Endothelial cell of hepatic sinusoid (primary cell): ENCODE measurements around the gene OR2T35.
"Not testable (repeated sequence)": the region's sequence is repeated elsewhere in the genome, so short reads cannot be mapped to it uniquely, and the experiment has no call there.

Source experiments
- in situ Hi-C: cut with HindIII; loops from 2 replicates; pipeline ENCODE4 v1.10.0; 2017; ENCODE audit warnings: low sequenced_read_pairs

Gene OR2T35

DNA sequence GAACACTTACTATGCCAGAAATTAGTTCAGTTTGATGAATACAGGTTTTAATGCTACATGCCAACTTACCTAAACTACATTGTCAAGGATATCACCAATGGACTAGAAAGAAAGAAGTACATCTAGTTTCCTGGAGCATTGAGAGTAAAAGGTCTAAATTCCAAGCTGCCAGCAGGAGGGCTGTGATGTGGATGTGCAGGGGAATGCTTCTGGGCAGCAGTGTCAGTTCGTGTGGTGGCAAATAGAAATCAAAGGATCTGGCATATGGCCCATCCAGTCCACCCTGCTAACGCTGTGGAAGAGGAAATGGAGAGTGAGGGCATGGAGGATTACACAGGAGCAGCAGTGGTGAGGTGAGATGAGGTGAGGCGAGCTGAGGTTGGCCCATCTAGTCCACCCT lies at the start of gene OR2T35:
TSS of gene OR2T35 (minus strand) at position 101 of the 400 bp plus-strand sequence. CDS start 6,020 bp downstream, outside the sequence.
- in situ Hi-C loops = not testable (repeated sequence)

DNA sequence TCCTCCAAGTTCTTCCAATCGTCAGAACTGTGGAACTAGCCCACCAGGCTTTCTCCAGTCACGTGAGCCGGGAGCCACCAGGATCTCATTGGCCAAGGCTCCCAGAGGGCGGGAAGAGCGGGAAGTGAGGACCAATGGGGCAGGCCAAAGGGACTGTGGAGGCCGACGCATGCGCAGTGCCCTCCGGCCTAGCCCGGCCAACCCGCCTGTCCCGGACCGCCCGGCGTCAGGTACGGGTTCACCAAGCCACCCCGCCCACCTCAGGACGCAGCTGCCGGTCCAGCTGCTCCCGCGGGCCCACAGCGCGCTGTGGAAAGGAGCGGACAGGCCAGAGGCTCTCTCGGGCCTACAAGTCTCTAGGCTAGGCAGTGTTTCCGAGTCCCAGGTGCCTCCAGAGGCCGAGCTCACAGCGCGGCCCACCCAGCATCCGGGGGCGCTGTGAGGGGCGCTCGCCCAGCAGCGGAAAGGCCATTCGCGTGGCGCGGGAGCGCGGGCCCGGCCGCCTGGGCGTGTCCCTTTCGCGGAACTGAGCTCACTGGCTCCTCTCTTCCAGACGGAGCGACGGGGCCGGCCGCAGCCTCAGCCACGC lies 46.6 kb upstream of the OR2T35 start:
- in situ Hi-C loops = no loop called here

GRCh38 chr1:248688527-248689298 lies 43.6 kb upstream of the OR2T35 start:
- in situ Hi-C loops = no loop called here

DNA sequence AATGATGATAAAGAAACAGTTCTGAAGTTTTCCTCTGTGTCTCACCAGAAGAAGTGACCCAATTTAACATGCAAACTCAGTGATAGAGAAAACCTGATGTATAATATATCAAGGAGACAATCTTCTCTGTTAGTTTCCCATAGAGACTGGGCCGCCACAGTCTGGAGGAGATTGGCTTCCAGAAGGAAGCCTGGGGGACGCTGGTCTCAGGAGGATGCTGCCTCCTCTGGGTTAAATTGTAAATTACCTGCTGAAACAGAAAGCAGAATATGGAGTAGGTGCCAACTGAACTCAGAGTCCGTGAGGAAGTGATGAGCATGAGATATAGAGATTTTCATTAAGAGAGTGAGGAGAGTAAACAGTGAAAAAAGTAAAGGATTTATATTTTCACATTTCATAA lies 41.7 kb upstream of the OR2T35 start:
- in situ Hi-C loops = no loop called here

GRCh38 chr1:248681651-248682050 lies 36.6 kb upstream of the OR2T35 start:
- in situ Hi-C loops = no loop called here

DNA sequence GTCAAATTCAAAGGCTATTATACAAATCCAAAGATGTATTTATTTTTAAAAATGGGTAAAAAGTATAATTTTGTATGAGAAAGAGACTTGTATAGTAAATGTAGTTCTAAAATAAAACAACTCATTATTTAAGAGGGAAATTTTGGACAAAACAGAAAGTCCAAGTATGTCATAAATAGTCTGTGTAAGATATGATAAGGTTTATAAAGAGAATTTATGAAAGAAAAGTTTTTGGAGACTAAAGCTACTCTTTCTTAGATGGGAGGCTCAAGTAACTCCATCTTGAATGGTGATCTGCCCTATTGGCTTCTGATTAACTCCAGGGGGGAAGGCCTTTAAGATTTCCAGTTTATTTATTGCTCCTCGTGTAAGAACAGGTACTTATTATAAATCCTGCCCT lies 24.9 kb upstream of the OR2T35 start:
- in situ Hi-C loops = no loop called here

GRCh38 chr1:248663453-248664328 lies 18.6 kb upstream of the OR2T35 start:
- in situ Hi-C loops = not testable (repeated sequence)

- in situ Hi-C loops = not testable (repeated sequence)
Observed at GRCh38 chr1:248656797-248657196, 11.7 kb upstream of the OR2T35 start.

- in situ Hi-C loops = not testable (repeated sequence)
Observed at GRCh38 chr1:248655354-248655753, 10.3 kb upstream of the OR2T35 start, which contains the start of gene OR2T27. Gene OR2T27, minus strand, starts transcription at chr1:248655528. Its CDS starts 4,644 bp downstream, at chr1:248650884.

- in situ Hi-C loops = not testable (repeated sequence)
Observed at GRCh38 chr1:248648770-248649536, 3.9 kb upstream of the OR2T35 start.

DNA sequence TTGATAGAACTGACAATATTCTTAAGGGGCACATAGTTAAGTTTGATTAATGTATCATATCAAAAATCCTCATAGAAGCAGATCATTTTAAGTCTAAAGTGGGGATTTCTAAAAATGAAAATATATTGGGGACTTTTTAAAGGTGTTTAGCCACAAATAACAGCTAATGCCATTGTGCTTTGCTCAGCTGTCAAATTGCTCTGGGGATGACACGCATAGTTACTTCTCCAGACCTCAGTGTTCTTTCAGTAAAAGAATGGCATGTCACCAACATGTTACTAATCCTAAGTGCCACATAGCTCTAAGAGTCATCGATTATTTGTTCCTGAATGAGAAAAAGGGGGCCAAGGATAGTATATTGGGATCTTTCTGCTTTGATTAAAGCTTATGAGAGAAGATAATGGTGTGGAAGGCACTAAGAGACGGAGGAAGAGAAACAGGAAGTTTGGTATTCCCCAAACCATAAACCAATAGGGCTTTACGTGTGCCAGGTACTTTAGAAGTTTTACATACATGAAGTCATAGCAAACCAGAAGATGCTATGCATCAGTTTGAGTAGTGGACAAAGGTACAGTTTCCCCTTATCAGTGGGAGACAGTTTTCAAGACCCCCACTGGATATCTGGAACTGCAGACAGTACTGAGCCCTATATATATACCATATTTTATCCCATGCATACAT lies 2.0 kb downstream of the OR2T35 start:
- in situ Hi-C loops = not testable (repeated sequence)

GRCh38 chr1:248641583-248641982 lies 3.5 kb downstream of the OR2T35 start:
- in situ Hi-C loops = not testable (repeated sequence)

- in situ Hi-C loops = not testable (repeated sequence)
Observed at GRCh38 chr1:248640906-248641305, 4.2 kb downstream of the OR2T35 start.

- in situ Hi-C loops = not testable (repeated sequence)
Observed at GRCh38 chr1:248639652-248640051, 5.4 kb downstream of the OR2T35 start.

DNA sequence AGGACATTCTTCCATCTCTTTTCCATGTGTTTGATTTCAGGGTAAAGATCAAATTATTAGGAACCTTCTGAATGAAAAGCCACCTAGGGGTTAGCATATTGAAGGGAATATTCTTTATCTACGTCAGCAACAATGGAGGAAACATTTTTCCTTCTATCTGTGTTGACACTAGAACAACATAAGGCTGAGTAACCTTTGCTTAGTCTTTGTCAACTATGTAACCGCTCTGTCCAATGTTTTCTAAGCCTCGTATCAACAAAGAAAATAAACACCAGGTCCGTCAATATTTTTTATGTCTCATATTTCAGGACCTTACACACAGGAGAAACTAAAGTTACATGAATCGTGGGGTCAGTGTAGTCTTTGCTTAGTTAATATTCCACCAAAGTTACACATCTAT lies 8.5 kb downstream of the OR2T35 start:
- in situ Hi-C loops = not testable (repeated sequence)

DNA sequence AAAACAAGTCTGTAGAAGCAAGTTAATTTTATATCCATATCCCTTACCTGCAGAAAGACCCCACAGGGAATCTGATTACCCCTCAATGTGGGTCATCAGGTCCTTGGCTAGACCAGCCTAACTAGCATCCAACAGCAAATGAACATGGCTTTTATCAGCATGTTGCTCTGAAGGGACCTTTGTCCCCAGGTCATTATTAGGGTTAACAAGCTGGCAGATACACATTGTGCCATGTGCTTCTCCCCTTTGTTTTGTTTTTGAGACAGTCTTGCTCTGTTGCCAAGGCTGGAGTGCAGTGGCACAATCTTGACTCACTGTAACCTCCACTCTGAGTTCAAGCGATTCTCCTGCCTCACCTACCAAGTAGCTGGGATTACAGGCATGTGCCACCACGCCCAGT lies 10.1 kb downstream of the OR2T35 start, which contains the start of gene OR2T11:
TSS of gene OR2T11 (minus strand) at position 101 of the 400 bp plus-strand sequence. CDS start 7,963 bp downstream, outside the sequence.
- in situ Hi-C loops = not testable (repeated sequence)

- in situ Hi-C loops = no loop called here
Observed at GRCh38 chr1:248631354-248632008, 13.6 kb downstream of the OR2T35 start.

- in situ Hi-C loops = no loop called here
Observed at GRCh38 chr1:248630551-248630950, 14.5 kb downstream of the OR2T35 start.
